Stimulated activated CD8-positive, alpha-beta memory T cell treated with anti-CD3 and anti-CD28 coated beads, Interleukin-7, amount 100 ng/mL, for 1 hour (primary cell): ENCODE results near the gene ETF1.

Experiments
- DNase-seq, 2 donors: peaks; one replicate each; pipeline ENCODE4 v3.0.0-alpha.2; 2020; ENCODE audit warnings: low read depth in 2 of 2

The ETF1 gene

GRCh38 chr5:138463419-138464007 lies 79.5 kb downstream of the ETF1 start:
- DNase-seq: no peak

- DNase-seq: no peak
Observed at GRCh38 chr5:138461343-138462125, 81.5 kb downstream of the ETF1 start.

GRCh38 chr5:138460032-138460693 lies 82.9 kb downstream of the ETF1 start:
- DNase-seq: no peak

GRCh38 chr5:138459311-138459933 lies 83.6 kb downstream of the ETF1 start:
- DNase-seq: peak; percentile 72

- DNase-seq: no peak
Observed at GRCh38 chr5:138458856-138459255, 84.2 kb downstream of the ETF1 start.

GRCh38 chr5:138458384-138458783 lies 84.7 kb downstream of the ETF1 start:
- DNase-seq: no peak

- DNase-seq: no peak
Observed at GRCh38 chr5:138457531-138458275, 85.3 kb downstream of the ETF1 start.
